ENCODE data around the gene DISC1.
A peak's percentile ranks its signal among the peaks of the same experiment; 100 is the strongest.

Gene DISC1

GRCh38 chr1:231800108-231800507 lies 173.5 kb downstream of the DISC1 start:
- no peaks in the 10 kb centered on the region for H3K9me3 ChIP-seq (ENCODE audit: severe bottlenecking)
- H3K4me1 ChIP-seq (ENCODE audit: insufficient read depth, poor library complexity, severe bottlenecking) = peaks cover 8% of the 10 kb centered on the region
- ATAC-seq (ENCODE audit: low read depth) (peak; percentile 72), DNase-seq (ENCODE audit: low spot score) (no peak)
- H3K36me3 ChIP-seq (ENCODE audit: low read depth) = no peaks in the 10 kb centered on the region
- no peak overlapping the region for H3K4me3 ChIP-seq (ENCODE audit: severe bottlenecking)
- no peak for TF ChIP-seq CTCF (IDR thresholded peaks at IDR 0.05; ENCODE audit: poor library complexity, severe bottlenecking)
- H3K27me3 ChIP-seq (ENCODE audit: insufficient read depth, poor library complexity, severe bottlenecking) = no peaks in the 10 kb centered on the region
- peak overlapping the region; percentile 51 for H3K27ac ChIP-seq (ENCODE audit: poor library complexity, severe bottlenecking)

- H3K9me3 ChIP-seq (ENCODE audit: severe bottlenecking) = no peaks in the 10 kb centered on the region
- H3K4me1 ChIP-seq (ENCODE audit: insufficient read depth, poor library complexity, severe bottlenecking) = peaks cover 8% of the 10 kb centered on the region
- peak overlapping the region; percentile 51 for H3K27ac ChIP-seq (ENCODE audit: poor library complexity, severe bottlenecking)
- no peak for DNase-seq (ENCODE audit: low spot score)
- no peaks in the 10 kb centered on the region for H3K27me3 ChIP-seq (ENCODE audit: insufficient read depth, poor library complexity, severe bottlenecking)
- no peak for TF ChIP-seq CTCF (IDR thresholded peaks at IDR 0.05; ENCODE audit: poor library complexity, severe bottlenecking)
- H3K4me3 ChIP-seq (ENCODE audit: severe bottlenecking) = no peak overlapping the region
- H3K36me3 ChIP-seq (ENCODE audit: low read depth) = no peaks in the 10 kb centered on the region
- no peak for ATAC-seq (ENCODE audit: low read depth)
Measured at GRCh38 chr1:231801042-231801585, 174.5 kb downstream of the DISC1 start.

- Histone ChIP-seq H3K4me1 (ENCODE audit: insufficient read depth, poor library complexity, severe bottlenecking) (peaks cover 8% of the 10 kb centered on the region), H3K9me3 (ENCODE audit: severe bottlenecking) (no peaks in the 10 kb centered on the region), H3K27ac (ENCODE audit: poor library complexity, severe bottlenecking) (no peak overlapping the region), H3K36me3 (ENCODE audit: low read depth) (no peaks in the 10 kb centered on the region), H3K4me3 (ENCODE audit: severe bottlenecking) (no peak overlapping the region), H3K27me3 (ENCODE audit: insufficient read depth, poor library complexity, severe bottlenecking) (no peaks in the 10 kb centered on the region)
- no peak for TF ChIP-seq CTCF (IDR thresholded peaks at IDR 0.05; ENCODE audit: poor library complexity, severe bottlenecking)
- ATAC-seq (ENCODE audit: low read depth) (no peak), DNase-seq (ENCODE audit: low spot score) (no peak)
Measured at GRCh38 chr1:231803353-231803752, 176.8 kb downstream of the DISC1 start.

- no peaks in the 10 kb centered on the region for H3K9me3 ChIP-seq (ENCODE audit: severe bottlenecking)
- no peaks in the 10 kb centered on the region for H3K36me3 ChIP-seq (ENCODE audit: low read depth)
- H3K27me3 ChIP-seq (ENCODE audit: insufficient read depth, poor library complexity, severe bottlenecking) = no peaks in the 10 kb centered on the region
- H3K4me1 ChIP-seq (ENCODE audit: insufficient read depth, poor library complexity, severe bottlenecking) = peaks cover 5% of the 10 kb centered on the region
- DNase-seq (ENCODE audit: low spot score) (no peak), ATAC-seq (ENCODE audit: low read depth) (peak; percentile 57; the same call in 1 of the 3 replicates)
- peak; percentile 9 for TF ChIP-seq CTCF (IDR thresholded peaks at IDR 0.05; ENCODE audit: poor library complexity, severe bottlenecking)
- H3K4me3 ChIP-seq (ENCODE audit: severe bottlenecking) = no peak overlapping the region
- H3K27ac ChIP-seq (ENCODE audit: poor library complexity, severe bottlenecking) = no peak overlapping the region
Measured at GRCh38 chr1:231806623-231807495, 180.3 kb downstream of the DISC1 start.

GRCh38 chr1:231807541-231807940 lies 181.0 kb downstream of the DISC1 start:
- Histone ChIP-seq H3K27ac (ENCODE audit: poor library complexity, severe bottlenecking) (no peak overlapping the region), H3K4me3 (ENCODE audit: severe bottlenecking) (no peak overlapping the region), H3K9me3 (ENCODE audit: severe bottlenecking) (no peaks in the 10 kb centered on the region), H3K36me3 (ENCODE audit: low read depth) (no peaks in the 10 kb centered on the region), H3K4me1 (ENCODE audit: insufficient read depth, poor library complexity, severe bottlenecking) (peaks cover 5% of the 10 kb centered on the region), H3K27me3 (ENCODE audit: insufficient read depth, poor library complexity, severe bottlenecking) (no peaks in the 10 kb centered on the region)
- DNase-seq (ENCODE audit: low spot score) (no peak), ATAC-seq (ENCODE audit: low read depth) (no peak)
- no peak for TF ChIP-seq CTCF (IDR thresholded peaks at IDR 0.05; ENCODE audit: poor library complexity, severe bottlenecking)

Measured in RWPE2 (cell line).